ENCODE measurements around the gene LRRC14B.

- TF ChIP-seq, protein P1, sequence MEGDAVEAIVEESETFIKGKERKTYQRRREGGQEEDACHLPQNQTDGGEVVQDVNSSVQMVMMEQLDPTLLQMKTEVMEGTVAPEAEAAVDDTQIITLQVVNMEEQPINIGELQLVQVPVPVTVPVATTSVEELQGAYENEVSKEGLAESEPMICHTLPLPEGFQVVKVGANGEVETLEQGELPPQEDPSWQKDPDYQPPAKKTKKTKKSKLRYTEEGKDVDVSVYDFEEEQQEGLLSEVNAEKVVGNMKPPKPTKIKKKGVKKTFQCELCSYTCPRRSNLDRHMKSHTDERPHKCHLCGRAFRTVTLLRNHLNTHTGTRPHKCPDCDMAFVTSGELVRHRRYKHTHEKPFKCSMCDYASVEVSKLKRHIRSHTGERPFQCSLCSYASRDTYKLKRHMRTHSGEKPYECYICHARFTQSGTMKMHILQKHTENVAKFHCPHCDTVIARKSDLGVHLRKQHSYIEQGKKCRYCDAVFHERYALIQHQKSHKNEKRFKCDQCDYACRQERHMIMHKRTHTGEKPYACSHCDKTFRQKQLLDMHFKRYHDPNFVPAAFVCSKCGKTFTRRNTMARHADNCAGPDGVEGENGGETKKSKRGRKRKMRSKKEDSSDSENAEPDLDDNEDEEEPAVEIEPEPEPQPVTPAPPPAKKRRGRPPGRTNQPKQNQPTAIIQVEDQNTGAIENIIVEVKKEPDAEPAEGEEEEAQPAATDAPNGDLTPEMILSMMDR (IDR thresholded peaks at IDR 0.05): no peak
- no peak for TF ChIP-seq POLR2A (IDR thresholded peaks at IDR 0.05)
Observed at GRCh38 chr5:191036-191948, at the start of gene LRRC14B.

Data from Peyer's patch (tissue), 4 donors.